Stimulated activated CD4-positive, alpha-beta T cell treated with anti-CD3 and anti-CD28 coated beads, Interleukin-4, amount 100 ng/mL, for 1 hour (primary cell): ENCODE measurements around the gene TREX2.
A peak's percentile ranks its signal among the peaks of the same experiment; 100 is the strongest.
"Not testable (repeated sequence)": the region's sequence is repeated elsewhere in the genome, so short reads cannot be mapped to it uniquely, and the experiment has no call there.

Experiments used
- DNase-seq: peaks from one replicate; pipeline ENCODE4 v3.0.0-alpha.2; 2020

TREX2 gene

GRCh38 chrX:153406903-153407302, 39.0 kb downstream of the TREX2 start:
- DNase-seq: no peak

- DNase-seq: no peak
These were observed 39.8 kb downstream of the TREX2 start for GRCh38 chrX:153406011-153406410.

GRCh38 chrX:153405426-153405825, 40.4 kb downstream of the TREX2 start:
- DNase-seq: no peak

GRCh38 chrX:153404333-153404732, 41.5 kb downstream of the TREX2 start:
- not testable (repeated sequence) for DNase-seq

GRCh38 chrX:153401133-153401764, 44.6 kb downstream of the TREX2 start, which contains the start of gene PNMA6E:
PNMA6E (minus strand) TSS chrX:153401350; CDS start chrX:153398849, 2,501 bp downstream.
- DNase-seq: no peak

GRCh38 chrX:153400146-153401132, 45.4 kb downstream of the TREX2 start:
- DNase-seq: peak; percentile 58

- DNase-seq: no peak
These were observed 47.4 kb downstream of the TREX2 start for GRCh38 chrX:153398275-153398960.

GRCh38 chrX:153397256-153397960, 48.4 kb downstream of the TREX2 start:
- no peak for DNase-seq

- no peak for DNase-seq
These were observed 49.3 kb downstream of the TREX2 start for GRCh38 chrX:153396320-153397195.

GRCh38 chrX:153395613-153396319, 50.1 kb downstream of the TREX2 start:
- DNase-seq: no peak

- no peak for DNase-seq
These were observed 51.2 kb downstream of the TREX2 start for GRCh38 chrX:153394612-153395011.
